GM23338 (cell line): ENCODE results near the gene CRYBG2. TPM values are rescaled to one million over a fixed set of nuclear protein-coding genes. Genes with fewer than 3 reads are reported as not detected.

Experiments
- ATAC-seq: fragments of 200-7000 bp; cut with Tn5 transposase; 3 replicates; pipeline ENCODE4 v1.9.1; 2020
- DNase-seq: peaks from one replicate; pipeline ENCODE4 v3.0.0-alpha.2; 2015; ENCODE audit warnings: low spot score
- H2AFZ ChIP-seq: fragments of 200-600 bp; sonication (generic); 2 replicates; pipeline ENCODE4 v1.8.0; 2016; ENCODE audit warnings: antibody characterized with exemption, mild to moderate bottlenecking, moderate library complexity
- H3F3A ChIP-seq: fragments of 200-600 bp; sonication (generic); replicated peaks from 2 replicates; pipeline ENCODE4 v1.8.0; 2017; ENCODE audit warnings: antibody characterized with exemption, mixed run types, low read depth
- H3K27ac ChIP-seq: fragments of 200-600 bp; sonication (generic); 2 replicates; pipeline ENCODE4 v1.6.1; 2016; ENCODE audit warnings: low read depth
- H3K27me3 ChIP-seq: fragments of 200-600 bp; sonication (generic); 2 replicates; pipeline ENCODE4 v1.8.0; 2016; ENCODE audit warnings: mild to moderate bottlenecking, mixed run types, moderate library complexity; ENCODE audit not compliant: insufficient read depth
- H3K36me3 ChIP-seq: fragments of 200-600 bp; sonication (generic); 2 replicates; pipeline ENCODE4 v1.8.0; 2016; ENCODE audit warnings: mild to moderate bottlenecking; ENCODE audit not compliant: insufficient read depth
- H3K4me1 ChIP-seq: fragments of 200-600 bp; sonication (generic); 2 replicates; pipeline ENCODE4 v1.8.0; 2016; ENCODE audit warnings: mild to moderate bottlenecking, moderate library complexity; ENCODE audit not compliant: insufficient read depth
- H3K4me2 ChIP-seq: fragments of 200-600 bp; sonication (generic); 2 replicates; pipeline ENCODE4 v1.7.1; 2017; ENCODE audit warnings: mixed run types
- H3K4me3 ChIP-seq: fragments of 200-600 bp; sonication (generic); 2 replicates; pipeline ENCODE4 v1.6.1; 2016; ENCODE audit warnings: mixed run types
- H3K79me2 ChIP-seq: fragments of 200-600 bp; sonication (generic); replicated peaks from 2 replicates; pipeline ENCODE4 v1.8.0; 2017; ENCODE audit warnings: mild to moderate bottlenecking; ENCODE audit not compliant: insufficient read depth
- H3K9me2 ChIP-seq: fragments of 200-600 bp; sonication (generic); 2 replicates; pipeline ENCODE4 v1.8.0; 2017; ENCODE audit not compliant: insufficient read depth
- H4K20me1 ChIP-seq: fragments of 200-600 bp; sonication (generic); replicated peaks from 2 replicates; pipeline ENCODE4 v1.8.0; 2017; ENCODE audit warnings: mild to moderate bottlenecking; ENCODE audit not compliant: insufficient read depth
- H3K27ac Mint-ChIP-seq: 2 replicates; pipeline ENCODE4 v1.8.0; 2020; ENCODE audit warnings: inconsistent platforms, mild to moderate bottlenecking, moderate library complexity, mixed read lengths
- H3K27me3 Mint-ChIP-seq: 3 replicates; pipeline ENCODE4 v1.8.0; 2022; ENCODE audit warnings: low read depth, mild to moderate bottlenecking, moderate library complexity, mixed read lengths, inconsistent platforms; ENCODE audit not compliant: insufficient read depth, poor library complexity
- H3K36me3 Mint-ChIP-seq: 3 replicates; pipeline ENCODE4 v1.8.0; 2021; ENCODE audit warnings: low read depth, mild to moderate bottlenecking, inconsistent platforms, moderate library complexity, mixed read lengths
- H3K4me1 Mint-ChIP-seq: 3 replicates; pipeline ENCODE4 v1.8.0; 2020; ENCODE audit warnings: mild to moderate bottlenecking, inconsistent platforms, mixed read lengths
- H3K4me3 Mint-ChIP-seq: 3 replicates; pipeline ENCODE4 v1.8.0; 2021; ENCODE audit warnings: moderate library complexity, mild to moderate bottlenecking, inconsistent platforms, mixed read lengths
- H3K9me3 Mint-ChIP-seq: 3 replicates; pipeline ENCODE4 v1.8.0; 2020; ENCODE audit warnings: moderate library complexity, mild to moderate bottlenecking, inconsistent platforms, mixed read lengths
- EZH2 ChIP-seq: fragments of 200-600 bp; sonication (generic); IDR thresholded peaks from one replicate; pipeline ENCODE4 v1.8.0; 2017; ENCODE audit warnings: antibody characterized with exemption, mild to moderate bottlenecking, low read depth; ENCODE audit not compliant: unreplicated experiment
- EZH2phosphoT487 ChIP-seq: fragments of 200-600 bp; sonication (generic); IDR thresholded peaks from one replicate; pipeline ENCODE4 v1.8.1; 2018; ENCODE audit warnings: antibody characterized with exemption; ENCODE audit not compliant: unreplicated experiment
- JUNB ChIP-seq: IDR thresholded peaks from one replicate; pipeline ENCODE4 v1.6.1; 2016; ENCODE audit warnings: antibody characterized with exemption; ENCODE audit not compliant: unreplicated experiment
- NANOG ChIP-seq: IDR thresholded peaks from 2 replicates; pipeline ENCODE4 v1.6.1; 2016; ENCODE audit warnings: antibody characterized with exemption, borderline replicate concordance
- STAT1 ChIP-seq: IDR thresholded peaks from one replicate; pipeline ENCODE4 v1.6.1; 2016; ENCODE audit warnings: antibody characterized with exemption; ENCODE audit not compliant: unreplicated experiment
- ZNF331 ChIP-seq: fragments of 250-450 bp; sonication (Bioruptor Pico); IDR thresholded peaks from 2 replicates; pipeline ENCODE4 v1.5.0; 2020; ENCODE audit warnings: low read depth, mild to moderate bottlenecking, moderate library complexity
- polyA plus RNA-seq: library from polyadenylated mRNA; unstranded; fragments of >200 nt; fragmentation: Nextera tagmentation; extraction: Ambion mirVana; gene quantifications from 2 replicates; pipeline ENCODE4 v1.2.1, GENCODE V29; 2016
- total RNA-seq: library from RNA; depleted of rRNA; stranded (reverse); fragments of >200 nt; shearing (Covaris generic); gene quantifications from 2 replicates; pipeline ENCODE4 v1.2.3, GENCODE V29; 2014
- TF ChIP-seq, protein P1 (sequence below): fragments of 250-450 bp; sonication (Bioruptor Pico); IDR thresholded peaks from 2 replicates; pipeline ENCODE4 v1.5.0; 2020; ENCODE audit warnings: mild to moderate bottlenecking, moderate library complexity
- TF ChIP-seq, protein P2 (sequence below): IDR thresholded peaks from 2 replicates; pipeline ENCODE4 v1.6.1; 2016; ENCODE audit warnings: antibody characterized with exemption

The CRYBG2 gene
- total and polyA plus RNA-seq, 2 experiments from 2014 or later = 17.6 to 18.4 TPM

DNA sequence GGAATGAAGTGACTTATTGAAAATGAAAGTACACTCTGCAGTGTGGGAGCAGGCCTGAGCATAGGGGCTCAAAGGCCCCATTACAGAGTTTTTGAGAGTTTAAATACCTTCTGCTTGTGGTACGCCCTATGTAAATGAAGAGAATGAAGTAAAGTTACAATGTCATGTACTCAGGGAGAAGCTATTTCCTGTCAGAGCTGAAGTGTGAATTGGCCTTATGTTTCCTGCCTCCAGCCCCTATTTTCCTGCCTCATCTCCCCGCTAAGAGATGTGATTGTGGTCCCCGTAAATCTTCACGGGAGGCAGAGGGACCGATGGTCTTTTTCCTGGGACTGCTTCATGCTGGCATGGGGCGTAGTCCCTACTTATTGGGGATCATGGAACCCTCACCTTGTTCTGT lies 21.2 kb upstream of the CRYBG2 start:
- no peaks in the 10 kb centered on the region for H3F3A ChIP-seq
- Mint-ChIP-seq H3K9me3 (no peaks in the 10 kb centered on the region), H3K27ac (no peak overlapping the region), H3K4me1 (peaks cover 19% of the 10 kb centered on the region), H3K27me3 (peaks cover 6% of the 10 kb centered on the region), H3K4me3 (no peak overlapping the region), H3K36me3 (no peaks in the 10 kb centered on the region)
- no peak overlapping the region for H3K4me3 ChIP-seq
- H4K20me1 ChIP-seq = no peaks in the 10 kb centered on the region
- H3K27me3 ChIP-seq = no peaks in the 10 kb centered on the region
- DNase-seq (no peak), ATAC-seq (no peak)
- H3K9me2 ChIP-seq = no peaks in the 10 kb centered on the region
- 0 out of 2 replicates have a peak overlapping the region, but pooled peaks have one; percentile 28 for H2AFZ ChIP-seq
- H3K27ac ChIP-seq = no peak overlapping the region
- H3K4me1 ChIP-seq = peaks cover 10% of the 10 kb centered on the region; the same call in 1 of the 2 replicates
- no peaks in the 10 kb centered on the region for H3K79me2 ChIP-seq
- TF ChIP-seq STAT1 (no peak), EZH2 (no peak), EZH2phosphoT487 (no peak), ZNF331 (CRISPR knock-in tag) (no peak), JUNB (no peak), NANOG (no peak)
- TF ChIP-seq, protein P1, sequence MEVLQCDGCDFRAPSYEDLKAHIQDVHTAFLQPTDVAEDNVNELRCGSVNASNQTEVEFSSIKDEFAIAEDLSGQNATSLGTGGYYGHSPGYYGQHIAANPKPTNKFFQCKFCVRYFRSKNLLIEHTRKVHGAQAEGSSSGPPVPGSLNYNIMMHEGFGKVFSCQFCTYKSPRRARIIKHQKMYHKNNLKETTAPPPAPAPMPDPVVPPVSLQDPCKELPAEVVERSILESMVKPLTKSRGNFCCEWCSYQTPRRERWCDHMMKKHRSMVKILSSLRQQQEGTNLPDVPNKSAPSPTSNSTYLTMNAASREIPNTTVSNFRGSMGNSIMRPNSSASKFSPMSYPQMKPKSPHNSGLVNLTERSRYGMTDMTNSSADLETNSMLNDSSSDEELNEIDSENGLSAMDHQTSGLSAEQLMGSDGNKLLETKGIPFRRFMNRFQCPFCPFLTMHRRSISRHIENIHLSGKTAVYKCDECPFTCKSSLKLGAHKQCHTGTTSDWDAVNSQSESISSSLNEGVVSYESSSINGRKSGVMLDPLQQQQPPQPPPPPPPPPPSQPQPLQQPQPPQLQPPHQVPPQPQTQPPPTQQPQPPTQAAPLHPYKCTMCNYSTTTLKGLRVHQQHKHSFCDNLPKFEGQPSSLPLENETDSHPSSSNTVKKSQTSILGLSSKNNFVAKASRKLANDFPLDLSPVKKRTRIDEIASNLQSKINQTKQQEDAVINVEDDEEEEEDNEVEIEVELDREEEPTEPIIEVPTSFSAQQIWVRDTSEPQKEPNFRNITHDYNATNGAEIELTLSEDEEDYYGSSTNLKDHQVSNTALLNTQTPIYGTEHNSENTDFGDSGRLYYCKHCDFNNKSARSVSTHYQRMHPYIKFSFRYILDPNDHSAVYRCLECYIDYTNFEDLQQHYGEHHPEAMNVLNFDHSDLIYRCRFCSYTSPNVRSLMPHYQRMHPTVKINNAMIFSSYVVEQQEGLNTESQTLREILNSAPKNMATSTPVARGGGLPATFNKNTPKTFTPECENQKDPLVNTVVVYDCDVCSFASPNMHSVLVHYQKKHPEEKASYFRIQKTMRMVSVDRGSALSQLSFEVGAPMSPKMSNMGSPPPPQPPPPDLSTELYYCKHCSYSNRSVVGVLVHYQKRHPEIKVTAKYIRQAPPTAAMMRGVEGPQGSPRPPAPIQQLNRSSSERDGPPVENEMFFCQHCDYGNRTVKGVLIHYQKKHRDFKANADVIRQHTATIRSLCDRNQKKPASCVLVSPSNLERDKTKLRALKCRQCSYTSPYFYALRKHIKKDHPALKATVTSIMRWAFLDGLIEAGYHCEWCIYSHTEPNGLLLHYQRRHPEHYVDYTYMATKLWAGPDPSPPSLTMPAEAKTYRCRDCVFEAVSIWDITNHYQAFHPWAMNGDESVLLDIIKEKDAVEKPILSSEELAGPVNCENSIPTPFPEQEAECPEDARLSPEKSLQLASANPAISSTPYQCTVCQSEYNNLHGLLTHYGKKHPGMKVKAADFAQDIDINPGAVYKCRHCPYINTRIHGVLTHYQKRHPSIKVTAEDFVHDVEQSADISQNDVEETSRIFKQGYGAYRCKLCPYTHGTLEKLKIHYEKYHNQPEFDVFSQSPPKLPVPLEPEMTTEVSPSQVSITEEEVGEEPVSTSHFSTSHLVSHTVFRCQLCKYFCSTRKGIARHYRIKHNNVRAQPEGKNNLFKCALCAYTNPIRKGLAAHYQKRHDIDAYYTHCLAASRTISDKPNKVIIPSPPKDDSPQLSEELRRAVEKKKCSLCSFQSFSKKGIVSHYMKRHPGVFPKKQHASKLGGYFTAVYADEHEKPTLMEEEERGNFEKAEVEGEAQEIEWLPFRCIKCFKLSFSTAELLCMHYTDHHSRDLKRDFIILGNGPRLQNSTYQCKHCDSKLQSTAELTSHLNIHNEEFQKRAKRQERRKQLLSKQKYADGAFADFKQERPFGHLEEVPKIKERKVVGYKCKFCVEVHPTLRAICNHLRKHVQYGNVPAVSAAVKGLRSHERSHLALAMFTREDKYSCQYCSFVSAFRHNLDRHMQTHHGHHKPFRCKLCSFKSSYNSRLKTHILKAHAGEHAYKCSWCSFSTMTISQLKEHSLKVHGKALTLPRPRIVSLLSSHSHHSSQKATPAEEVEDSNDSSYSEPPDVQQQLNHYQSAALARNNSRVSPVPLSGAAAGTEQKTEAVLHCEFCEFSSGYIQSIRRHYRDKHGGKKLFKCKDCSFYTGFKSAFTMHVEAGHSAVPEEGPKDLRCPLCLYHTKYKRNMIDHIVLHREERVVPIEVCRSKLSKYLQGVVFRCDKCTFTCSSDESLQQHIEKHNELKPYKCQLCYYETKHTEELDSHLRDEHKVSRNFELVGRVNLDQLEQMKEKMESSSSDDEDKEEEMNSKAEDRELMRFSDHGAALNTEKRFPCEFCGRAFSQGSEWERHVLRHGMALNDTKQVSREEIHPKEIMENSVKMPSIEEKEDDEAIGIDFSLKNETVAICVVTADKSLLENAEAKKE (CRISPR knock-in tag) = no peak
- TF ChIP-seq, protein P2, sequence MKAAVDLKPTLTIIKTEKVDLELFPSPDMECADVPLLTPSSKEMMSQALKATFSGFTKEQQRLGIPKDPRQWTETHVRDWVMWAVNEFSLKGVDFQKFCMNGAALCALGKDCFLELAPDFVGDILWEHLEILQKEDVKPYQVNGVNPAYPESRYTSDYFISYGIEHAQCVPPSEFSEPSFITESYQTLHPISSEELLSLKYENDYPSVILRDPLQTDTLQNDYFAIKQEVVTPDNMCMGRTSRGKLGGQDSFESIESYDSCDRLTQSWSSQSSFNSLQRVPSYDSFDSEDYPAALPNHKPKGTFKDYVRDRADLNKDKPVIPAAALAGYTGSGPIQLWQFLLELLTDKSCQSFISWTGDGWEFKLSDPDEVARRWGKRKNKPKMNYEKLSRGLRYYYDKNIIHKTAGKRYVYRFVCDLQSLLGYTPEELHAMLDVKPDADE = no peak
- H3K4me2 ChIP-seq = no peak overlapping the region
- H3K36me3 ChIP-seq = no peaks in the 10 kb centered on the region
